GM12892 (cell line): ENCODE results near the gene HHAT.

Source experiments
- DNase-seq: peaks from one replicate; pipeline ENCODE4 v3.0.0; 2011; ENCODE audit not compliant: insufficient read length
- FAIRE-seq: peaks from 2 replicates; lab custom pipeline; 2011; peaks lifted over from hg19 to GRCh38; lab: Jason Lieb, UNC
- POLR2A ChIP-seq: IDR thresholded peaks from 2 replicates; pipeline ENCODE4 v1.6.1; 2011; ENCODE audit warnings: low read depth, low read length, control low read depth
- POLR2AphosphoS5 ChIP-seq: IDR thresholded peaks from 2 replicates; pipeline ENCODE4 v1.6.1; 2011; ENCODE audit warnings: low read depth, low read length, control low read depth
- TAF1 ChIP-seq: IDR thresholded peaks from 2 replicates; pipeline ENCODE4 v1.6.1; 2011; ENCODE audit warnings: low read depth, mild to moderate bottlenecking, control low read depth, low read length, borderline replicate concordance

The HHAT gene

GRCh38 chr1:210437781-210438180 lies 109.1 kb downstream of the HHAT start:
- no peak for DNase-seq
- FAIRE-seq, result no peak
- no peak for TF ChIP-seq POLR2AphosphoS5

GRCh38 chr1:210438928-210439841 lies 110.5 kb downstream of the HHAT start:
- DNase-seq (no peak), FAIRE-seq (no peak)
- TF ChIP-seq POLR2A, result no peak
- no peak for TF ChIP-seq TAF1

- FAIRE-seq (no peak), DNase-seq (no peak)
- TF ChIP-seq TAF1, result no peak
- TF ChIP-seq POLR2AphosphoS5, result no peak
- no peak for TF ChIP-seq POLR2A
Measured at GRCh38 chr1:210440081-210440480, 111.4 kb downstream of the HHAT start.

- FAIRE-seq (no peak), DNase-seq (no peak)
- TF ChIP-seq TAF1 (no peak), POLR2A (no peak), POLR2AphosphoS5 (no peak)
Measured at GRCh38 chr1:210441028-210441427, 112.3 kb downstream of the HHAT start.

- no peak for TF ChIP-seq POLR2A
- no peak for TF ChIP-seq TAF1
- TF ChIP-seq POLR2AphosphoS5, result no peak
- DNase-seq (no peak), FAIRE-seq (no peak)
Measured at GRCh38 chr1:210445485-210445884, 116.8 kb downstream of the HHAT start.

- TF ChIP-seq TAF1 (no peak), POLR2AphosphoS5 (no peak), POLR2A (no peak)
- FAIRE-seq, result no peak
- DNase-seq, result no peak
Measured at GRCh38 chr1:210445931-210446330, 117.2 kb downstream of the HHAT start.

GRCh38 chr1:210446479-210446878 lies 117.8 kb downstream of the HHAT start:
- FAIRE-seq (no peak), DNase-seq (no peak)
- no peak for TF ChIP-seq POLR2AphosphoS5
- TF ChIP-seq TAF1, result no peak
- no peak for TF ChIP-seq POLR2A

GRCh38 chr1:210447456-210448057 lies 118.9 kb downstream of the HHAT start:
- DNase-seq (no peak), FAIRE-seq (no peak)
- TF ChIP-seq POLR2AphosphoS5 (no peak), TAF1 (no peak), POLR2A (no peak)

- DNase-seq (no peak), FAIRE-seq (no peak)
- no peak for TF ChIP-seq TAF1
- TF ChIP-seq POLR2AphosphoS5, result no peak
- TF ChIP-seq POLR2A, result no peak
Measured at GRCh38 chr1:210448297-210448892, 119.7 kb downstream of the HHAT start.

GRCh38 chr1:210455840-210456603 lies 127.3 kb downstream of the HHAT start:
- TF ChIP-seq POLR2A (no peak), TAF1 (no peak), POLR2AphosphoS5 (no peak)
- FAIRE-seq, result no peak
- no peak for DNase-seq

- no peak for TF ChIP-seq POLR2AphosphoS5
- TF ChIP-seq TAF1, result no peak
- TF ChIP-seq POLR2A, result no peak
- FAIRE-seq (no peak), DNase-seq (no peak)
Measured at GRCh38 chr1:210456731-210457255, 128.1 kb downstream of the HHAT start.

GRCh38 chr1:210457568-210457967 lies 128.9 kb downstream of the HHAT start:
- no peak for FAIRE-seq
- no peak for DNase-seq
- TF ChIP-seq POLR2A (no peak), POLR2AphosphoS5 (no peak), TAF1 (no peak)
